ENCODE results near the gene FGF22. TPM values are rescaled to one million over a fixed set of nuclear protein-coding genes. Genes with fewer than 3 reads are reported as not detected.

The FGF22 gene
- total RNA-seq, 1 donor from 2014 or later = not detected

DNA sequence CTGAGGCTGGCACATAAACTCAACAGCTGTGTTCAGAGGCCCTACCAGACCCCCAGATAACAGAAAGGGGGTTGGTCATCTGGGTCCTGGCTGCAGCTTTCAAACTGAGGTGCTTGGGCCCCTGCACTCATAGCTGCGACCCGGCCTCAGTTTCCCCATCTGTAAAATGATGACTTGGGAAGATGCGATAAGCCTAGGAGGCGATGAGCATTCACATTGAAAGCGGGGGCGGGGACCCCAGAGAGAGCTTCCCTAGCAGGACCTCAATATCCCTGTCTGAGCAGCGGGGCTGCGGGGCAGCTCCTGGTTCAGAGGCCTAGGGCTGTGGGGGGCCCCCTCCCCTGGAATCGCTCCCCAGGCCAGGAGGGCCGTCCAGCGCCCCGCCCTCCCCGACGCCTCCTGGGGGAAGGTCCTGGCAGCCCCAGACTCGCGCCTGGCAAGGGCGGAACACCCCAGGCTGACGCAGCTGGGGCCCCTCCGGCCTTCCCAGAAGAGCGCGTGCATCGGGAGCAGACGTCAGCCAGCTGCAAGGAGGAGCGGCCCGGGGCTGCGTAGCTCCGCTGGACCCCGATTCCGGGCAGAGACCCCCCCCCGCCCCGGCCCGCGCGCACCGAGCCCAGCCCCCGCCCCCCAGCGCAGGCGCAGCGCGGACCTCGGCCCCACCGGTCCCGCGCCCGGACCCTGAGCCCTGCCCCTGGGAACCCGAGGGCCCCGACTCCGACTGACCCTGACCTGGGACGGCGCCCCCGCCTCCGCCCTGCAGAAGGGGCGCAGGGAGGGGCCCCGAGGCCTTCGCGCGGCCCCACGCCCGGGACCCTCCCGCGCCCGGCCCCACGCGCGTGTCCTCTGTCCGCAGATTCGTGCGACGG is 40.0 kb downstream of the FGF22 start:
- Mint-ChIP-seq H3K4me3 (ENCODE audit: low read depth) (peak overlapping the region; percentile 76), H3K9me3 (no peaks in the 10 kb centered on the region), H3K4me1 (ENCODE audit: low read depth) (peaks cover 1% of the 10 kb centered on the region), H3K27me3 (ENCODE audit: low read depth) (peaks cover 12% of the 10 kb centered on the region), H3K27ac (peak overlapping the region; percentile 49), H3K36me3 (ENCODE audit: low read depth) (no peaks in the 10 kb centered on the region)
- DNase-seq (ENCODE audit: low spot score) = no peak
- intact Hi-C loops (cut with micrococcal nuclease) = loop anchor here (1.0 kb wide), 2 partner anchors 16 to 118 kb away; partner anchors contain the start of genes PTBP1 and RNF126

DNA sequence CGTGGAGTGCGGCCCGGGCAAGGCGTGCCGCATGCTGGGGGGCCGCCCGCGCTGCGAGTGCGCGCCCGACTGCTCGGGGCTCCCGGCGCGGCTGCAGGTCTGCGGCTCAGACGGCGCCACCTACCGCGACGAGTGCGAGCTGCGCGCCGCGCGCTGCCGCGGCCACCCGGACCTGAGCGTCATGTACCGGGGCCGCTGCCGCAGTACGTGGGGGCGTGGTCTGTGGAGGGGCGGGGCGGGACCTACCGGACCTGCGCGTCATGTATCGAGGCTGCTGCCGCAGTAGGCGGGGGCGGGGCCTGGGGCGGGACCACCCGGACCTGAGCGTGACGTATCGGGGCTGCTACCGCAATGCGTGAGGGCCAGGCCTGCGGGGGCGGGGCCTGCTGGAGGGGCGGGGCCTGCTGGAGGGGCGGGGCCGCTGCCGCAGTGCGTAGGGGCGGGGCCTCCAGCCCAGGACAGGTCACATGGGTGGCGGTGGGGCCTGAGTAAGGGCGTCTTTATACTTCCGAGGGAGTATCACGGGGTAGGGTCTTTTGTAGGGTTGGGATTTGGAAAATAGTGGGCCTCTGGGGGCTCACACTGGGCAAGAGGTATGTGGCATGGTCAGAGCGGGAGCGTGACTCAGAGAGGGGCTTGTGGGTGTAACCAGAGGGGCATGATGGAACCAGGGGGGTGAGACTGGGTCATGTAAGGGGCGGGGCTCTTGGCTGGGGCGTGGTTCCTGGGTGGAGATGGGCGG is 40.8 kb downstream of the FGF22 start:
- peak overlapping the region; percentile 88 for H3K4me3 Mint-ChIP-seq (ENCODE audit: low read depth)
- H3K27ac Mint-ChIP-seq = peak overlapping the region; percentile 97
- peaks cover 7% of the 10 kb centered on the region for H3K27me3 Mint-ChIP-seq (ENCODE audit: low read depth)
- no peaks in the 10 kb centered on the region for H3K9me3 Mint-ChIP-seq
- intact Hi-C loops (cut with micrococcal nuclease) = loop anchor here (1.0 kb wide), 2 partner anchors 17 to 117 kb away; partner anchors contain the start of genes PTBP1 and RNF126
- peak; percentile 97 for DNase-seq (ENCODE audit: low spot score)
- H3K36me3 Mint-ChIP-seq (ENCODE audit: low read depth) = no peaks in the 10 kb centered on the region
- H3K4me1 Mint-ChIP-seq (ENCODE audit: low read depth) = peaks cover 1% of the 10 kb centered on the region

DNA sequence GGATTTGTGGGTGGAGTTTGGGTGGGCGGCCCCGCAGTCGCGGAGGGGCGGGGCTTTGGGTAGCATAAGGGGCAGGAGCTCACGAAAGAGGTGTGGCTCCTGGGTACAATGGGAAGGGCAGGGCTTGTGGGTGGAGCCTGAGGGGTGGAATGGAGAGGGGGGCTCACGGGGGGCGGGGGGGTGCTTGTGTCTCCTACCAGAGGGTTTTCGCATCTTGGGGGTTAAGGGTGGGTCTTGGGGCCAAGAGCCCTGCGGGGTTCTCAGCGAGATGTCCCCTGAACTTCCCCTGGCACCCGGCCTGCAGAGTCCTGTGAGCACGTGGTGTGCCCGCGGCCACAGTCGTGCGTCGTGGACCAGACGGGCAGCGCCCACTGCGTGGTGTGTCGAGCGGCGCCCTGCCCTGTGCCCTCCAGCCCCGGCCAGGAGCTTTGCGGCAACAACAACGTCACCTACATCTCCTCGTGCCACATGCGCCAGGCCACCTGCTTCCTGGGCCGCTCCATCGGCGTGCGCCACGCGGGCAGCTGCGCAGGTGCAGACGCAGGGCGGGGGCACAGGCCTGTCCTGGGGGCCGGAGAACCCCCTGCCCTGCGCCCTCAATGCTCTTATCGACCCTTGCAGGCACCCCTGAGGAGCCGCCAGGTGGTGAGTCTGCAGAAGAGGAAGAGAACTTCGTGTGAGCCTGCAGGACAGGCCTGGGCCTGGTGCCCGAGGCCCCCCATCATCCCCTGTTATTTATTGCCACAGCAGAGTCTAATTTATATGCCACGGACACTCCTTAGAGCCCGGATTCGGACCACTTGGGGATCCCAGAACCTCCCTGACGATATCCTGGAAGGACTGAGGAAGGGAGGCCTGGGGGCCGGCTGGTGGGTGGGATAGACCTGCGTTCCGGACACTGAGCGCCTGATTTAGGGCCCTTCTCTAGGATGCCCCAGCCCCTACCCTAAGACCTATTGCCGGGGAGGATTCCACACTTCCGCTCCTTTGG is 41.6 kb downstream of the FGF22 start:
- H3K27ac Mint-ChIP-seq = peak overlapping the region; percentile 97

DNA sequence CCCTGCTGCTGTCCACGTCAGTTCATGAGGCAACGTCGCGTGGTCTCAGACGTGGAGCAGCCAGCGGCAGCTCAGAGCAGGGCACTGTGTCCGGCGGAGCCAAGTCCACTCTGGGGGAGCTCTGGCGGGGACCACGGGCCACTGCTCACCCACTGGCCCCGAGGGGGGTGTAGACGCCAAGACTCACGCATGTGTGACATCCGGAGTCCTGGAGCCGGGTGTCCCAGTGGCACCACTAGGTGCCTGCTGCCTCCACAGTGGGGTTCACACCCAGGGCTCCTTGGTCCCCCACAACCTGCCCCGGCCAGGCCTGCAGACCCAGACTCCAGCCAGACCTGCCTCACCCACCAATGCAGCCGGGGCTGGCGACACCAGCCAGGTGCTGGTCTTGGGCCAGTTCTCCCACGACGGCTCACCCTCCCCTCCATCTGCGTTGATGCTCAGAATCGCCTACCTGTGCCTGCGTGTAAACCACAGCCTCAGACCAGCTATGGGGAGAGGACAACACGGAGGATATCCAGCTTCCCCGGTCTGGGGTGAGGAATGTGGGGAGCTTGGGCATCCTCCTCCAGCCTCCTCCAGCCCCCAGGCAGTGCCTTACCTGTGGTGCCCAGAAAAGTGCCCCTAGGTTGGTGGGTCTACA is 43.1 kb downstream of the FGF22 start:
- Mint-ChIP-seq H3K4me1 (ENCODE audit: low read depth) (peaks cover 1% of the 10 kb centered on the region), H3K4me3 (ENCODE audit: low read depth) (no peak overlapping the region), H3K27me3 (ENCODE audit: low read depth) (peaks cover under 1% of the 10 kb centered on the region)

More for the DNA sequence above, 41.6 kb downstream of the FGF22 start:
- Mint-ChIP-seq H3K4me1 (ENCODE audit: low read depth) (peaks cover 1% of the 10 kb centered on the region), H3K27me3 (ENCODE audit: low read depth) (peaks cover 4% of the 10 kb centered on the region), H3K4me3 (ENCODE audit: low read depth) (peak overlapping the region; percentile 88), H3K9me3 (no peaks in the 10 kb centered on the region), H3K36me3 (ENCODE audit: low read depth) (no peaks in the 10 kb centered on the region)
- DNase-seq (ENCODE audit: low spot score) = no peak
- intact Hi-C loops (cut with micrococcal nuclease) = no loop called here

DNA sequence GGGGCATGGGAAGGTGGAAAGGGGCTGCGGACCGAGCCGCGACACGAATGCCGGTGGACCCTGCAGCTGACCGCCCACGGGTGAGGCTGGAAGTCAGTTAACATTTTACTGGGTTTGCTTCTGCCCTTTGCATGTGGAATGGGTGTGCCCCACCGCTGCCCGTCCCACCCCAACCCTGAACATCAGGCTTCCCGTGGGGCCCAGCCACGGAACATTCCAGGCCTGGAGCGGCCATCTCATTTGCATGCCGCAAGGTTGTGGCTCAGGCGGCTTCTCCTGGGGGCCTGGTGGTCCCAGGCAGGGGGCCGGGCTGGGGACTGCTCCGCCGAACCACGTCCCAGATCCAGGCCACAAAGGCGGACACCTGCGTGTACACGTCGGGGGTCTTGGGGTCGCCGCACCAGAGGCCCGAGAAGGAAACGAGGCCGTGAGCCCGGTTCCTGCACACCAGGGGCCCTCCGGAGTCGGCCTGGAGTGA is 45.8 kb downstream of the FGF22 start:
- no peaks in the 10 kb centered on the region for H3K27me3 Mint-ChIP-seq (ENCODE audit: low read depth)
- H3K9me3 Mint-ChIP-seq = no peaks in the 10 kb centered on the region
- H3K27ac Mint-ChIP-seq = no peak overlapping the region
- peaks cover 1% of the 10 kb centered on the region for H3K4me1 Mint-ChIP-seq (ENCODE audit: low read depth)
- intact Hi-C loops (cut with micrococcal nuclease) = no loop called here
- no peak for DNase-seq (ENCODE audit: low spot score)
- H3K4me3 Mint-ChIP-seq (ENCODE audit: low read depth) = no peak overlapping the region
- no peaks in the 10 kb centered on the region for H3K36me3 Mint-ChIP-seq (ENCODE audit: low read depth)

More for the DNA sequence above, 43.1 kb downstream of the FGF22 start:
- no peak for DNase-seq (ENCODE audit: low spot score)
- H3K36me3 Mint-ChIP-seq (ENCODE audit: low read depth) = no peaks in the 10 kb centered on the region
- H3K9me3 Mint-ChIP-seq = no peaks in the 10 kb centered on the region
- no peak overlapping the region for H3K27ac Mint-ChIP-seq
- intact Hi-C loops (cut with micrococcal nuclease) = no loop called here

DNA sequence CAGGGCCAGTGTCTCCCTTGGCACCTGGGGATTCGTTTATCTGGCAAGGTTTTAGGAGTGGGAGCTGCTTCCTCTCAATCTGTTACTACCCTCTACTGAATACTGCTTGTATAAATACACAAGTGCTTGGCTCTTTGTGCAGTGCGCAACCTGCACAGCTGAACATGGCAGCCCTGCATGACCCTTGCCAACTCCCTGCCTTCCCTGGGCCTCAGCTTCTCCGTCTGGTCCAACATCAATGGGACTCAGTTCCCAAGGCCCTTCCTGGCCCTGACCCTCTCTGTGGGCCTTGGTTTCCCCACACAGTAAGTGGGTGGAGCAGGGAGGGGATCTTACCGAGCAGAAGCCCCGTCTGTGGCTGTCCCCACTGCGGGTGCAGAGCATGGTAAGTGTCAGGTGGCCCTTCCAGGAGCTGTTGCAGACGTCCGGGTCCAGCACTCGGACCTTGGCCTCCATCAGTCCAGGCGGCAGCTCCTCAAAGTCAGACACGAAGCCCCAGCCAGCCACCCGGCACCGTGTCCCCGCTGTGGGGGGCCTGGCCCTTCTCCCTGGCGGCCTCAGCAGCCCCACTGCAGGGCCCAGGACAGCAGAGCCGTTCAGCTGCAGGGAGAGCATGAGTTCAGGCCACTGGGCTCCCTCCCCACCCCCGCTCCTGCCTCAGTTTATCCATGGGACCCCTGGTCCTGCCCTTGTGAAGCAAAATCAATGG is 47.1 kb downstream of the FGF22 start:
- Mint-ChIP-seq H3K27me3 (ENCODE audit: low read depth) (no peaks in the 10 kb centered on the region), H3K4me3 (ENCODE audit: low read depth) (no peak overlapping the region), H3K27ac (no peak overlapping the region), H3K4me1 (ENCODE audit: low read depth) (no peaks in the 10 kb centered on the region), H3K9me3 (no peaks in the 10 kb centered on the region), H3K36me3 (ENCODE audit: low read depth) (no peaks in the 10 kb centered on the region)
- no peak for DNase-seq (ENCODE audit: low spot score)
- intact Hi-C loops (cut with micrococcal nuclease) = no loop called here

DNA sequence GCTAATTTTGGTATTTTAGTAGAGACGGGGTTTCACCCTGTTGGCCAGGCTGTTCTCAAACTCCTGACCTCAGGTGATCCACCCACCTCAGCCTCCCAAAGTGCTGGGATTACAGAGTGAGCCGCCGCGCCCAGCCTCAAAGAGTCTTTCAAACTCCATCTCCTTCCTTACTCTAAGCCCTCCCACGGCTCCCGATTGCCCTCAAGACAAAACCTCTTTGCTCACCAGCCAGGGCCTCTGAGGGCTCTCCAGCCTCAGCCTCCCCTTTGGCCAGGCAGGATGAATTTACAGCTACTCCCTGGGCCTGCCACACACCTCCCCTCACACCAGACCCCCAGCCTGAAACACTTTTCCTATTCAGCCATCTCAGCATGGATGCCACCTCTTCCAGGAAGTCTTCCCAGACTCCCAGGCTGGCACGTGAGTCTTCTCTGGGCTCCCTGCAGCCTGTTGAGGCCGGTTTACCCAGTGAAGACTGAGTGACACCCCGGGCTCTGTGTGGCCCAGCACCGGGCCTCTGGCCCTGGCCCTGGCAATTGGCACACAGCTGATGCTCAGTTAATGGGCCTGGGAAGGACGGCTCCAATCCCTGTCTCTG is 48.0 kb downstream of the FGF22 start:
- Mint-ChIP-seq H3K9me3 (no peaks in the 10 kb centered on the region), H3K4me3 (ENCODE audit: low read depth) (no peak overlapping the region), H3K36me3 (ENCODE audit: low read depth) (no peaks in the 10 kb centered on the region), H3K27ac (no peak overlapping the region), H3K4me1 (ENCODE audit: low read depth) (no peaks in the 10 kb centered on the region), H3K27me3 (ENCODE audit: low read depth) (no peaks in the 10 kb centered on the region)
- intact Hi-C loops (cut with micrococcal nuclease) = no loop called here
- DNase-seq (ENCODE audit: low spot score) = no peak

DNA sequence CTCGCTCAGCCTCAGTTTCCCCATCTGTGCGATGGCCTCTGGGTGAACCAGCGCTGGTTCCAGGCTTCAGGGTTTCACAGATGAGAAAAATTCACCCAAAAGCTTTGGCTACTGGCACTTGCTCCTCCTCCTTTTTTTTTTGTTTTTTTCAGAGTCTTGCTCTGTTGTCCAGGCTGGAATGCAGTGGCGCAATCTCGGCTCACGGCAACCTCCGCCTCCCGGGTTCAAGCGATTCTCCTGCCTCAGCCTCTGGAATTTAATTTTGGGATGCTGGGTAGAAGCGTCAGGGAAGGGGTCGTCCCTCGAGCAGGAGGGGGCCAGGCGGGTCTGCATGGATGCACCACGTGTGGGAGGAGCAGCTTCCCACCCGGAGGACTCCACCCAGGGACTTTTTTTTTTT is 48.5 kb downstream of the FGF22 start:
- no peaks in the 10 kb centered on the region for H3K4me1 Mint-ChIP-seq (ENCODE audit: low read depth)
- H3K9me3 Mint-ChIP-seq = no peaks in the 10 kb centered on the region
- no peaks in the 10 kb centered on the region for H3K27me3 Mint-ChIP-seq (ENCODE audit: low read depth)
- H3K36me3 Mint-ChIP-seq (ENCODE audit: low read depth) = no peaks in the 10 kb centered on the region
- H3K27ac Mint-ChIP-seq = no peak overlapping the region
- intact Hi-C loops (cut with micrococcal nuclease) = no loop called here
- no peak for DNase-seq (ENCODE audit: low spot score)
- no peak overlapping the region for H3K4me3 Mint-ChIP-seq (ENCODE audit: low read depth)

DNA sequence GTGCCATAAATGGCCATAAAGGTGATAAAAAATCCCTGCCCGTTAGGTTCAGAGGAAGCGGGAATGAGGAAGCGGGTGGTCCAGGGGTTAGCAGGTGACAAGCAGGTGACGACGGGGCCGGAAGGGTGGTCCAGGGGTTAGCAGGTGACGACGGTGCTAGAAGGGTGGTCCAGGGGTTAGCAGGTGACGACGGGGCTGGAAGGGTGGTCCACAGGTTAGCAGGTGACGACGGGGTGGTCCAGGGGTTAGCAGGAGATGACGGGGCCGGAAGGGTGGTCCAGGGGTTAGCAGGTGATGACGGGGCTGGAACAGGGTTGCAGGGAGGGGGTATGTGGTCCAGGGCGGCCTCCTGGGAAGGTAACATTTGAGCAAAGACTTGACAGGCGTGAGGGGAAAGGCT is 49.3 kb downstream of the FGF22 start:
- no peak for DNase-seq (ENCODE audit: low spot score)
- Mint-ChIP-seq H3K36me3 (ENCODE audit: low read depth) (no peaks in the 10 kb centered on the region), H3K9me3 (no peaks in the 10 kb centered on the region), H3K4me3 (ENCODE audit: low read depth) (no peak overlapping the region), H3K4me1 (ENCODE audit: low read depth) (no peaks in the 10 kb centered on the region), H3K27ac (no peak overlapping the region), H3K27me3 (ENCODE audit: low read depth) (no peaks in the 10 kb centered on the region)
- intact Hi-C loops (cut with micrococcal nuclease) = no loop called here

DNA sequence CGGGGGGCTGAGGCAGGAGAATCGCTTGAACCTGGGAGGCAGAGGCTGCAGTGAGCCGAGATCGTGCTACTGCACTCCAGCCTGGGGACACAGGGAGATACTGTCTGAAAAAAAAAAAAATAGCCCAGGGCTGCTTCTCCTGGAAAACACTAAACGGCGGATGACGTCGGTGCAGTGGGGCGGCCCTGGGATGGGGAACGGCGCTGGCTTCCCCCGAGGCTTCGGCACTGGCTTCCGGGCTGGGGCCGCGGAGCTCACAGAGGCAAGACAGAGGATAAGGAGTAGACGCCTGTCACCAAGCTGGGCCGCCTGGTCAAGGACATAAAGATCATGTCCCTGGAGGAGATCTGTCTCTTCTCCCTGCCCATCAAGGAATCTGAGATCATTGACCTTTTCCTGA is 50.5 kb downstream of the FGF22 start:
- peaks cover 6% of the 10 kb centered on the region for H3K27me3 Mint-ChIP-seq (ENCODE audit: low read depth)
- no peaks in the 10 kb centered on the region for H3K4me1 Mint-ChIP-seq (ENCODE audit: low read depth)
- intact Hi-C loops (cut with micrococcal nuclease) = no loop called here
- no peak overlapping the region for H3K4me3 Mint-ChIP-seq (ENCODE audit: low read depth)
- H3K36me3 Mint-ChIP-seq (ENCODE audit: low read depth) = no peaks in the 10 kb centered on the region
- no peaks in the 10 kb centered on the region for H3K9me3 Mint-ChIP-seq
- H3K27ac Mint-ChIP-seq = no peak overlapping the region
- no peak for DNase-seq (ENCODE audit: low spot score)
